NCI-H345 treated with DMSO at 0.1 percent for 48 hours (cell line): ENCODE results near the gene NARF.

Experiments used
- DNase-seq: peaks from one replicate; lab custom pipeline; 2025; ENCODE audit not compliant: unreplicated experiment; lab: John Stamatoyannopoulos, UW

Gene NARF

DNA sequence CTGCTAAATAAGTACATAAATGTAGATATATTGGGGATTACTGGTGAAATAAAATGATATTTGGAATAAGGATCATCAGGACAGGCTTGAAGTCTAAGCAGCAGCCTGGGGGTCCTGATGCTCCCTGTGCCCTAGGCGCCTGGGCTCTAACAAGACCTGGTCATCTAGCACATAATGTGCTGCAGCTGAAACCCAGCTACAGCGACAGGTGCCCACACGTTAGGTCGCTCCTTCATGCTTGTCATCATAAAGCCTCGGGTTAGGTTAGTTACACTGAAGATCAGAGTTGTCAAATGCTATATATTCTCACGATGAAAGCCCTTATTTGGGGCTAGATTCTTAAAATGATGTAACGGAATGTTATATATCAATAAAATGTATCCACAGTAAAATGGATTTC is 11.5 kb downstream of the NARF start:
- no peak for DNase-seq

DNA sequence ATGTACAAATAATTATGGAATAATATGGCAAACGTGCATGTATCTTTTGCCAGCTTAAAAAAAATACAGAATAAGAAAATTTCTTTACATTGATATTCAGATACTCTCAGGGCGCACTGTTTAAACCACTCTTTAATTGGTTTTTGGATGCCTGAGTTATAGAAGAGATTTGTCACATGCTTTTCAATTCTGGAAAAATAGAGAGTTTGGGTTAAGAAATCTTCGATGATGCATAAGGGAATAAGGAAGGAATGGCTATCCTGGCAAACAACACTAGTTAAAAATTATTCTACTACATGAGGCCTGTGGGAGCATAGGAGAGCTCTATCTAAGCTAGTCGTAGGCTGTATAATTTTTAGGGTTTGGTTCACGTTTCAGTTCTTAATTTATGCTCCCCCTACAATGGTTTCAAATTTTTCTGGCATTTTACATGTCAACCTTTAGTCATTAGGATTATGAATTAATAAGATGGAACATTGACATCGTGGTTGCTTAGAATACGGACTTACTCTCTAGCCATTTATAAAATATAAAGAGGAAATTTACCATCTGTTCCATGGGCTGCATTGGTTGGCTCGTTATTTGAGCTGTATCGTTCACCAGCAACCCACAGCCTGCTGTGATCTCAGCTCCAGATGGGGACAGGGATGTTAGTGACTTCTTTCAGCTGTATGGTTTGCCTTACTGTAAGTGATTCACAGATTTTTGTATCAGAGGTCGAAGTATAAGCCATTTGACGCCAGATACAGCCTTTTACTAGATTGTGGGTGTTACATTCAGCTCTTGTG is 15.9 kb downstream of the NARF start:
- no peak for DNase-seq

DNA sequence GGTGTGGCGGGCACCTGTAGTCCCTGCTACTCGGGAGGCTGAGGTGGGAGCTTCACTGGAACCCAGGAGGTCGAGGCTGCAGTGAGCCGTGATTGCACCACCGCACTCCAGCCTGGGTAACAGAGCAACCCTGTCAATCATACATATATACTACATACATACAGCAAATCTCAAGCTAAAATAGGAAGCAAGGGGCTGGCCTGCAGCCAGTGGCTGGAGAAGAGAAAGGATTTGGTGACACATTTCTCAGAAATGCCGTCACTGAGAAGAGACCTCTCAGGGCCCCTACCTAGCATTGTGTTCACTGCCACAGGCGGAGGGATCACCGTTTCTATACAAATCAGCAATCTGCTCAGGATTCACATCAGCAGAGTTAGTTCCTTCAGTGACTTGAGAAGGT is 16.9 kb downstream of the NARF start:
- DNase-seq: no peak

DNA sequence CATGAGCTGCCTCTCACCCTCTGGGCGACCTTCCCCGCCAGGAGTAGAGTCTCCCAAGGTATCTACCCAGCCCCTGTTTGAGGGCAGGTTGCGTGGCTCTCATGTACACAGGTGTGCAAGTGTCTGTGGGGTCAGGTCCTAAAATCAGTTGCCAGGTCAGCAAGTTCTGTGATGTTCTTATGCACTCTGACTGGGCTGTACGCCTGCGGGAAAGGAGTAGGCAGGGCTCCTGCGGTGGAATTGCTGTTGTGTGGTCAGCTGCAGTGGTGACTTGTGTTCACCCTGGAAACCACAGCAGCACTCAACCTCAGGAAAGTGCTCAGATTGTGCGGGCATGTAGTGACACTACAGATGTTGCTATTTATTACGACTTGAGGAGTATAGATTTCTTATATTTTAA is 19.4 kb downstream of the NARF start:
- DNase-seq: no peak

DNA sequence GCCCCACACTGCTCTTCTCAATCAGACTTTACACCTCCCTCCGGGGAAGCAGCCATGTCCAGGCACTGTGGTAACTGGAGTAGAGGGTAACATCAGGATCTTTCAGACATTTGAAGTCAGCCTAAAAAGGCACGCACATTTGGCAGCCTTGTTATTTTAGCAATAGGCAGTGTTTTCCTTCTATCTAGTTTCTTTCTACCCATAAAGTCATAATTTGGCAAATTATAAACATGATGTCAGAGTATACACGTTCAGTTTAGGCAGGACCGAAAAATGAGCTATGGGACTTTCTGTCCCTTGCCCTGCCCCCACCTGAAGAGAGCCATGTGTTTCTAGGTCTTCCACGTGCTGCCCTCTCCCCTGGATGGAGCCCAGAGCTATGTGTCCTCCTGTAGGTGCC is 21.1 kb downstream of the NARF start:
- no peak for DNase-seq

DNA sequence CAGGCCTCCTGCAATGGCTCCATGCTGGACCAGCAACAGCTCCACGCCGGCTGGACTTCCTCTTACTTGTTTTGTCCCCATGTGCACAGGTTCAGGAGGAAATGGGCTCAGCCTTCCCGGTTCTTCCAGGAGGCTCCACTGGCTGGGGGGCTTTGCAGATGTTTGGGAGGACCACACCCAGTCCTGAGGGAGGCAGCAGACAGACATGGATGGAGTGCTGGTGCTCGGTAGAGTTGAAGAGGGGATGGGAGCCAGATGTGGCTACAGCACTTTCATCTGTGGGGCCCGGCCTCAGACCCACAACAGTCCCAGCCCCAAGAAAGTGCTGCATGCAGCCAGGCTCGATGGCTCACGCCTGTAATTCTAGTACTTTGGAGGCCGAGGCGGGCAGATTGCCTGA is 21.8 kb downstream of the NARF start:
- DNase-seq: no peak

DNA sequence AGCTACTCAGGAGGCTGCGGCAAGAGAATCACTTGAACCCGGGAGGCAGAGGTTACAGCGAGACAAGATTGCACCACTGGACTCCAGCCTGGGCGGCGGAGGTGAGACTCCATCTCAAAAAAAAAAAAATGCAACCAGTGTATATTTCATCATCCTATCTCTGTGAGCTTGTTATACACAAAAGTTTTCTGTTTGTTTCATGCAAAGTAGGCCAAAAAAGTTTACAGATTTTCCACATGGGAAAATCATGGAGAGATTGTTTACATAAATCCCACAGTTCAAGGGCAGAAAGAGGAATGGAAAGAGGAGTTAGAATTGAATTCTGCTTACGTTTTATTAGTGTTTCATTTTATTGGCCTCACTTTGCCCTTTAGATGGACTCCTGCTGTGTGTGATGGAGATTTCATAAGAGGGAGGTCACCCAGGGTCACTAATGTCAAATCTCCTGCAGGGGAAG is 24.7 kb downstream of the NARF start:
- no peak for DNase-seq

DNA sequence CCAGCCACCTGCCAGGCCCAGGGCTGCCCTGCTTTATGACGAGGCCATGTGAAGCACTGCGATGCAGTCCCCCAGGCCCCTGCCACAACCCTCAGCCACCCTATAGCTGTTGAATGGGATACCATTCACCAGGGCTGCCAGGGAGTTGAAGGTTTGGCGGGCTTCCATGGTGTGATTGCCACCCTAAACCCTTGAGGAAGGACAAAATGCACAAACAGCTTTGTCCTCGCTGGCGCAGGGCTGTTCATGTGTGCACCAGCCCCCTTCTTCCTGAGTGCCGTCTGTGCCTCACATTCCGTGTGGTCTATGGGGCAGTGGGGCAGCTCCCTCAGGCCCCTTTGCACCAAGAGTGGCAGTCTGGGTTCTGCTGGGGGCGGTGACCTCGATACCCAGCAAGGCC is 25.3 kb downstream of the NARF start:
- no peak for DNase-seq

DNA sequence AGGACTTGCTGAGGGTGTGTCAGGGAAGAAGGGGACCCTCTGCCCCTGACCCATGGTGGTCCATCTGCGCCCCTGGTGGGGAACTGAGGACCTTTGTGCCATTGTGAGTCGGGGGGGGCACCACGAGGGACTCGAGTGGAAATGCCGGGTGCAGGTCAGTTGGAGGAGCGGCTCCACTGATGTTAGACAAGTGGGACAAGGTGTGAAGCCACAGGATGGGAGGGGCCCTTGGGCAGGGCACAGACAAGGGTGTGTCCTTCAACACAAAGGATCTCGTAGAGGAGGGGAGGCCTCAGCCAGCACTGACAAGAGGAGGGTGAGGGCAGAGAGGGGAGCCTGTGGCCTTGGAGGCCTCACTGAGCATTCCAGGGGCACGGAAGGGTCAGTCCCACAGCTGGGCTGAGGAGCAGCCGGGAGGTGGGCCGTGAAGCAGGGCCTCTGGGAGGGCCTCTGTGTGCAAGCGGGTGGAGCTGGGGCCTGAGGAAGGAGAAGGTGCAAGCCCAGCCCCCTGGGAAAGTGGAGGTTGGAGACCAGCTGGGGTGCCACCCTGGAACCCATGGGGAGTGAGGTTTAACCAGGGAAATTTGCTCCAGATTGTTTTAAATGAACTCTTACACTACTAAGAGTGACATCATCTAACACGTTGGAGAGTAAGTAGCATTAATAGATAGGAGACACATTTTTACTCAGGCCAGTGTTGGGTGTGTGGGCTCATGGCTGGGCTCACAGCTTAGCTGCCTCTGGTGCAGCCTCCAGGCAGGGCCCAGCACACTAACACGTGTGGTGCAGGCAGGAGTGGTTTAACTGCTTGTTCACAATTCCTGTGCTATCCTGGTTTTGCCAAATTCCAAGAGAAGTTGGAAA is 27.9 kb downstream of the NARF start:
- no peak for DNase-seq

DNA sequence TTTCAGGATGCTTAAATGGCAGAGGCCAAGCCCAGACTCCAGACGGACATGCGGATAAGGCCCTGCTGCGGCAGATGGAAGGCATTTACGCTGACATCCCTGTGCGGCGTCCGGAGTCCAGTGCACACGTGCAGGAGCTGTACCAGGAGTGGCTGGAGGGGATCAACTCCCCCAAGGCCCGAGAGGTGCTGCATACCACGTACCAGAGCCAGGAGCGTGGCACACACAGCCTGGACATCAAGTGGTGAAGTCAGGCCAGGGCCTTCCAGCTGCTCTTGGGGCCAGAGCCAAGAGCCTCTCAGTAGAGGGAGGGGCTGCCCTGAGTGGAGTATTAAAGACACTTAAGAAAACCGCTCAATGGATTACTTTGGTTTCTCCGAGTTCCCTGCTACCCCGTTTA is 29.4 kb downstream of the NARF start:
- DNase-seq: no peak

DNA sequence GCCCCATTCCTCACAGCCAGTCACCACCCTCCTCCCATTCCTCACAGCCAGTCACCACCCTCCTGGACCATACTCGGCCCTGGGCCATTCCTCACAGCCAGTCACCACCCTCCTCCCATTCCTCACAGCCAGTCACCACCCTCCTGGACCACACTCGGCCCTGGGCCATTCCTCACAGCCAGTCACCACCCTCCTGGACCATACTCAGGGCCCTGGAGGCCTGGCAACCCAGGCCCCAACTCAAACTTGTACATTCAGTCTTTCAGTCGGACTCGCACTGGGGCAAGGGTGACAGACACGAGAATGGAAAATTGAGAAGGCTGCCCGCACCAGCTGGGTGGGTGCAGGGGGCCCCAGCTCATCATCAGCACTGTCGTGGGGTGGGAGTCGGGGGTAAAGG is 30.6 kb downstream of the NARF start:
- no peak for DNase-seq

DNA sequence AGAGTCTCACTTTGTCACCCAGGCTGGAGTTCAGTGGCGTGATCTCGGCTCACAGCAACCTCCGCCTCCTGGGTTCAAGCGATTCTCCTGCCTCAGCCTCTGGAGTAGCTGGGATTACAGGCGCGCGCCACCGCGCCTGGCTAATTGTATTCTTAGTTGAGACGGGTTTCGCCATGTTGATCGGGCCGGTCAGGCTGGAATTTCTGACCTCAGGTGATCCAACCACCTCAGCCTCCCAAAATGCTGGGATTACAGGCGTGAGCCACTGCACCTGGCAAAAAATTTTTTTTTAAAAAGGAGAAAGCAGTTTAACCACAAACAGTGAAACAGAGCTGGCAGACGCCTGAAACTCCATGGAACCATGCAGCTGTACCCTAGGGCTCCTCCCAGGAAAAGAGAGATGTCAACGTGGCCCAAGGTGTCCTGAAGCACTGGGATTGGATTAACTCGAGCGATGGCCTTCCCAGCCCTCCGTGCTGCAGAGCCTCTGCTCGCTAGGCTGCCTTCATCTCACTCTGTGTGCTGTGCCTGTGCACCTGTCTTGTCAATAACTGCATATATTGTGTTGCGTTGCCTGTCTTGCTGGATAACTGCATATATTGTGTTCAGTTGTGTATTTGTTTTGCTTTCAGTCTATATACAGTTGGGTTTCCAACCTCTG is 31.4 kb downstream of the NARF start:
- peak; percentile 91 for DNase-seq

DNA sequence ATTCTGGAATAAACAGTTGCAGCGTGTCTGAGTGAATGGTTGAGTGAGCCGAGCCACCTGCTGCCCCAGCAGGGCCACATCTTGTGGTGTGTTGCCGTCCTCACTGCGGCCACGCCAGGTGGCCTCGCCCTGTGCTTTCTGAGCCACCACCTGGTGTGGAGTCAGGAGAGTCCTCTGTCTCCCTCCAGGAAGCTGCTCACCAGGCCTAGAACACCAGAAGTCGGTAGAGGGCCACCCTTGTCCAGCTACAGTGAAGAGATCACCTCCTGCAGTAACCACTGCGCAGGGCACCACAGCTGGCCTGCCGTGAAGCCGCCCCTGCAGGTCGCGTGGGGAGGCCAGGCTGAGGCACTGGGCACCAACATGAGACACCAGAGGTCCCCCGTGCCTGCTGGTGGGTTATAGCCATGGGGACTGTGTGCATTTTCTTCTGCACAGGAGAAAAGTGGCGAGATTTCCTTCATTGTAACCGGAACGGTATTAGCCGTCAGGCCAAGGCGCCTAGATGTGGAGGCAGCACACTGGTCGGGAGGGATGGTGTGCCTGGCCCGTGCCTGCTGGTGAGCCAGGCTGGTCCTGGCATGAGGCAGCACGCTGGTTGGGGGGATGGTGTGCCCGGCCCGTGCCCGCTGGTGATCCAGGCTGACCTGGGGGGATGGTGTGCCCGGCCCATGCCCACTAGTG is 32.1 kb downstream of the NARF start:
- peak; percentile 55 for DNase-seq

DNA sequence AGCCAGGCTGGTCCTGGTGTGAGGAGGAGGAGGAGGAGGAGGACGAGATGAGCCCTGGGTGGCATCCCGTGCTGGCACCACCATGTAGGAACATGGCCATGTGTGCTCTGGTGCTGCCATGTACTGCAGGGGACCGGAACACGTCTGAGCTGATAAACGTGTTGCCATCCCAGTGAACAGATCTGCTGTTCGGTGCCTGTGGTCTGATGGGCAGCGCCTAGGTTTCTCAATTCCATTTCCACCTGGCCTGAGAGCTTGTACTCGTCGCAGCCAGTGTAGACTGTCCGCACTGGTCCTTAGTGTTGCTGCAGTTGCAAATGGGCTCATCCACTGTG is 32.6 kb downstream of the NARF start:
- DNase-seq: no peak

DNA sequence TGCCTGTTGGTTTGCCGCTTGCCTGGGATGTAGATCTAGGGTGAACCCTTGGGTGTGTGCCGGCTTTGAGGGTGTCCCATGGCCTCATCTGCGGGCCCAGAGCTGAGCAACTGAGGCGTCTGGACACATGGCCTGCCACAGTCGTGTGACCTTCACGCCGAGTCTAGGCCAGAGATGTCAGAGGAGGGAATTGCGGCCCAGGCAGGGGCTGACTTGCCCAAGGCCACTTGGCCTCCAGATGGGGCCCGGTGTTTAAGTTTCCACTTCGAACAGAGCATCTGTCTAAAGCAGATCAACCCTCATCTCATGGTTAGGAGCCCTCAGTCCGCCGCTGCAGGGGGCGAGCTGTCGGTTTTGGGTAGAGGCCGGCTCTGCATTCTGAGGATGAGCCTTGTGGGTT is 33.0 kb downstream of the NARF start:
- no peak for DNase-seq

DNA sequence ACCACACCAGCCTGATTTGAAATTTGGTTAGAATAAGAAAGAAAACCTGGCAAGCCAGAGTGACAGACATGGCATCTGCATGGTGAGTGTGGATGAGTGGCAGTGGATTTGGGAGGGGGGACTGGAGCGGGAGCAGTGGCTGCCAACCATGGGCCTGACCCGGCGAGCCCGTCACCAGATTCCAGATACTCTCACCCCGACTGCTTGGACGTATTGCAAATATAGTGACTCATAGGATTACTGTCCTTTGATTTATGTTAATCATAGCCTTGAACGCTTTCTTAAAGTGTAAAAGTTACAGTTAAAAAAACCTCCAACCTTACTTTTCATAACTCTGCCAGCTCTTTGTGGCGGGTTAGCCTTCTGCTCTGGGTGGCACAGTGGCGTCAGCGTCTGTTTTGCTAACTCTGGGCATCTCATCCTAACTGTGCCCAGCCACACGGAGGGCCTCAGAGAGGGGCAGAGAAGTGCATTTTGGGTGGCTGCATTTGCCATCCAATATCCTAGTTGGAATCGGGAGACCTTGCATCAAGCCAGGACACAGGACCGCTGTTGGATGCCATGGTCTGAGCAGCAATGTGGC is 34.2 kb downstream of the NARF start:
- no peak for DNase-seq

DNA sequence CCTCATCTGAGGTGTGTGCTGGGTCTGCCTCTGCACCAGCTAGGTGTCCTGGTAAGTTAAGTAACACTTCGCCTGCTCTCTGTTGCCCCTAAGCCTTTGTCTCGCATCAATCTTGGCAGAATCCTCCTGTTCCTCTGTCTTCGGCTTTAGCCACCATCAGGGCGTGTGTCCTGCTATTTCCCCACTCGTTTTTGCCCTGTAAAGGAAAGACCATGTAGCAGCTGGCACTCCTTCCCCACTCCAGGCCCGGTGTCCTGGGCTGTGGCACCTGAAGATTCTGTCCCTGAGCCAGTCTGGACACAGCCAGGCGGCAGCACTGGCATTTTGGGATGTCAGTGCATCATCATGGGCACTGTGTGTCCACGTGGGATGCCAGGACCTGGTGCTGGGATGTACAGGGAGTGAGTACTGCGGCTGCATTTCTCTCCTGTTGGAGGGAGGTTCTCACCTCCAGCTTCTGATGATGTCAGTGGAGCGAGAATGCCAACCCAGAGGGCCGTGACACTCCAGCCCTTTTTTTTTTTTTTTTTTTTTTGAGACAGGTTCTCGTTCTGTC is 34.8 kb downstream of the NARF start:
- DNase-seq: no peak

DNA sequence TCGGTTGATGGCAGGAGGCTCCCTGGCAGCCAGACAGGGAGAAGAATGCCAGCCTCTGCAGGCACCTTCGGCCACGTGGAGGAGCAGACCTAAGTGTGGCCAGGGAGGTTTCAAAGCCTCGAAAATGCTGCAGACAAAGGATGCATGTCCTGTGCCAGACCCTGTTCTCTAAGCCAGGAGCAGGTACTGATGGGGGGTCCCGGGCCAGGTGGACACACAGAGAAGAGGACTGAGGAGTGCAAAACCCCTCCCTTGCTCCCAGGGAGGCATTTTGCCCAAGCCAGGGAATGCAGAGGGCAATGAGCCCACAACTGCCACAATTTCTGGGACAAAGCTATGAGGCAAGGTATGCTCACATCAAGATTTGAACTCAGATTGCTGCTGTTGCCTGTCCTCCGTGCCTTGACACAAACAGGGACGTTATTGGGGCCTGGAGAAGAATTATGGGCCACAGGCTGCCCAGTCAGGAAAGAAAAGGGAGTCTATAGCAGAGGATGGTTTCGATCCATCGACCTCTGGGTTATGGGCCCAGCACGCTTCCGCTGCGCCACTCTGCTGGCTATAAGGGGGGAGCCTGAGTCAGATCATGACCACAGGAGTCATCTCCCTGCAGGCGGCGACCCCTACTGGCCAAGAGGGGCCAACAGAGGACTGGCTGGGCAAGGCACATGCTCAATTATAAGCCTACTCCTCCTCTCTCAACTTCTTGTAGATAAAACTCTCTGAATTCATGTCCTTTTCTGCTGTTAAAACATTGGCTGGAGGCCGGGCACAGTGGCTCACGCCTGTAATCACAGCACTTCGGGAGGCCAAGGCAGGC is 35.9 kb downstream of the NARF start:
- DNase-seq: peak; percentile 49

DNA sequence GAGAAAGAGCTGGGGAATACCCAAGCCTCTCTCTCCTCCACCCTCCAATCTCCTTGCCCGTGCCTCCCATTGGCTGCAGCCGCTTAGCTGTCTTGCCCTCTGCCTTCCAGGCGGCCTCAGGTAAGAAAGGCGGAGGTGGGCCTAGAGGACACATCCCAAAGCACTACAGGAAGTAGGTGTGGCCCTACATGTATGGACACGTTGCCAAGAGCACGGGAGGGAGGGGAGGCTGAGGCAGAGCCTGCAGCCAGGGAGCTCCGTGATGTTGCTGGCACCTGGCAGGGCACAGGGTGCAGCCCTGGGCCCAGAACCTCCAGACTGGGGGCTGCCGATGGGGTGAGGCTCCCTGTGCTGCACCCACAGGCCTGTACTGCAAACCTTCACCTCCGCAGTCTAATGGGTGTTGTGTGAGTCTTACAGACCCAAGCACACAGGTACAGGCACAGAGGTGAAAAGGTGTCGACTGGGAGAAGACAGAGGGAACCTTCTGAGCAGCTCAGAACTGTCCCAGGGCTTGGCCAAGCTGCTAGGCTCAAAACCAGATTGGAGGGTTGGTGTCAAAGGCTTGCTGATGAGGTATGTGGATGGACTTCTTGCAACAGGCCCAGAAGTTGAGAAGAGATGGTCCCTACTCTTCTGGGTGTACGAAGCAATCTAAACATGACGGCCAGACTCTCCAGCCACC is 37.4 kb downstream of the NARF start:
- DNase-seq: peak; percentile 79
